ENCODE measurements around the gene PFN3.

PFN3 gene

GRCh38 chr5:177399997-177400868 lies at the start of gene PFN3:
PFN3 (minus strand) TSS chr5:177400661; CDS start chr5:177400576, 85 bp downstream.
- Mint-ChIP-seq H3K27ac (no peak within 1 kb of the TSS), H3K4me3 (no peak within 1 kb of the TSS), H3K9me3 (no peaks in the 10 kb centered on the region), H3K4me1 (ENCODE audit: low read depth) (peaks cover 23% of the 10 kb centered on the region), H3K36me3 (ENCODE audit: low read depth) (no peaks in the 10 kb centered on the region), H3K27me3 (peaks cover 27% of the 10 kb centered on the region)

GRCh38 chr5:177449140-177450061 lies 48.9 kb upstream of the PFN3 start:
- no peaks in the 10 kb centered on the region for H3K27me3 Mint-ChIP-seq
- H3K36me3 Mint-ChIP-seq (ENCODE audit: low read depth): no peaks in the 10 kb centered on the region
- H3K4me1 Mint-ChIP-seq (ENCODE audit: low read depth): peaks cover 52% of the 10 kb centered on the region
- no peak overlapping the region for H3K27ac Mint-ChIP-seq
- no peaks in the 10 kb centered on the region for H3K9me3 Mint-ChIP-seq
- no peak overlapping the region for H3K4me3 Mint-ChIP-seq

- Mint-ChIP-seq H3K4me1 (ENCODE audit: low read depth) (peaks cover 53% of the 10 kb centered on the region), H3K27me3 (no peaks in the 10 kb centered on the region), H3K4me3 (peak overlapping the region; percentile 75), H3K9me3 (no peaks in the 10 kb centered on the region), H3K36me3 (ENCODE audit: low read depth) (no peaks in the 10 kb centered on the region), H3K27ac (peak overlapping the region; percentile 84)
Measured at GRCh38 chr5:177448244-177448950, 47.9 kb upstream of the PFN3 start.

DNA sequence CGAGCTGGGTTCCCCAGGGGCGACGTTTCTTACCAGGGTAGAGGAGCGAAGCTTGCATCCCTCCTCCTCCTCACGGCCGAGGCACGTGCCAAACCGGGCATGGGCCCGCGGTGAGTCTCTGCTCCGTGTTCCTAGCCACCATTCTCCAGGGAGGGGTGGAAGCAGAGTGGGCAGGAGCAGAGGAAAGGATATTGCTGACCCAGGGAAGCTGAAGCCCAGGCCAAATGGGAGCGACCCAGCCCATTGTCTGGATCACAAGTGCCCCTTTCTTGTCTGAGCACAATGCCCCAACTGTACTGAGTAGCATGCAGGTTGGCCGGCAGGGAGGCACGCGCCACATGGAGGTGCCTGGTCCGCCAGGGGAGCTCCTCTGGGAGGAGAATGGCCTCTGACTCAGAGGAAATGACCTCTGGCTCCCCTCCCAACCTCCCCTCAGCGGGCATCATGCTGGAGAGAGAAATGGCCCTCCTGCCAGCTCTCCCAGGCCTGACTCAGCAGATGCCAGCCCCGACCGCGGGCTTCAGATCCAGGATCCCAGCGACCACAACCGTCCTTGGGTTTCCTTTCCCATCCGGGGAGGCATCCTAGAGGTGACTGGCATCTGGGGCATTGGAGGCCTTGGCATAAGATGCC lies 47.3 kb upstream of the PFN3 start:
- peak overlapping the region; percentile 75 for H3K4me3 Mint-ChIP-seq
- no peaks in the 10 kb centered on the region for H3K36me3 Mint-ChIP-seq (ENCODE audit: low read depth)
- no peaks in the 10 kb centered on the region for H3K9me3 Mint-ChIP-seq
- peaks cover 46% of the 10 kb centered on the region for H3K4me1 Mint-ChIP-seq (ENCODE audit: low read depth)
- H3K27me3 Mint-ChIP-seq: no peaks in the 10 kb centered on the region
- H3K27ac Mint-ChIP-seq: peak overlapping the region; percentile 77

GRCh38 chr5:177447066-177447610 lies 46.7 kb upstream of the PFN3 start:
- H3K9me3 Mint-ChIP-seq: no peaks in the 10 kb centered on the region
- H3K36me3 Mint-ChIP-seq (ENCODE audit: low read depth): peaks cover 5% of the 10 kb centered on the region
- H3K27me3 Mint-ChIP-seq: no peaks in the 10 kb centered on the region
- H3K27ac Mint-ChIP-seq: no peak overlapping the region
- peak overlapping the region; percentile 75 for H3K4me3 Mint-ChIP-seq
- peaks cover 44% of the 10 kb centered on the region for H3K4me1 Mint-ChIP-seq (ENCODE audit: low read depth)

- Mint-ChIP-seq H3K27me3 (no peaks in the 10 kb centered on the region), H3K36me3 (ENCODE audit: low read depth) (peaks cover 6% of the 10 kb centered on the region), H3K27ac (peak within 1 kb of the TSS; percentile 77), H3K4me1 (ENCODE audit: low read depth) (peaks cover 40% of the 10 kb centered on the region), H3K4me3 (peak within 1 kb of the TSS; percentile 75), H3K9me3 (no peaks in the 10 kb centered on the region)
Measured at GRCh38 chr5:177446200-177447065, 46.0 kb upstream of the PFN3 start, which contains the start of gene PRR7. PRR7 (plus strand) TSS chr5:177446814; CDS start chr5:177455068, 8,254 bp downstream.

DNA sequence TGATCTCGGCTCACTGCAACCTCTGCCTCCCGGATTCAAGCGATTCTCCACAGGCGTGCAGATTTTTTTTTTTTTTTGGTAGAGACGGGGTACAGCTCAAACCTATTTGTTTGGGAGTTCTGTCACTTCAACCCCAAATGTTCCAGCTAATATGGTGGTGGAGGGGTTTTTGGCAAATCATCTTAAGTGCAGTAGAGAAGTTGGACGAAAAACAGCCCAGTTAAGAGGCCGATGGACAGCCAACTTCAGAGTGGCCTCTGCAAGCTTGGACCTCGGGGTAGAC lies 45.4 kb upstream of the PFN3 start:
- Mint-ChIP-seq H3K4me1 (ENCODE audit: low read depth) (peaks cover 44% of the 10 kb centered on the region), H3K4me3 (peak overlapping the region; percentile 75)

DNA sequence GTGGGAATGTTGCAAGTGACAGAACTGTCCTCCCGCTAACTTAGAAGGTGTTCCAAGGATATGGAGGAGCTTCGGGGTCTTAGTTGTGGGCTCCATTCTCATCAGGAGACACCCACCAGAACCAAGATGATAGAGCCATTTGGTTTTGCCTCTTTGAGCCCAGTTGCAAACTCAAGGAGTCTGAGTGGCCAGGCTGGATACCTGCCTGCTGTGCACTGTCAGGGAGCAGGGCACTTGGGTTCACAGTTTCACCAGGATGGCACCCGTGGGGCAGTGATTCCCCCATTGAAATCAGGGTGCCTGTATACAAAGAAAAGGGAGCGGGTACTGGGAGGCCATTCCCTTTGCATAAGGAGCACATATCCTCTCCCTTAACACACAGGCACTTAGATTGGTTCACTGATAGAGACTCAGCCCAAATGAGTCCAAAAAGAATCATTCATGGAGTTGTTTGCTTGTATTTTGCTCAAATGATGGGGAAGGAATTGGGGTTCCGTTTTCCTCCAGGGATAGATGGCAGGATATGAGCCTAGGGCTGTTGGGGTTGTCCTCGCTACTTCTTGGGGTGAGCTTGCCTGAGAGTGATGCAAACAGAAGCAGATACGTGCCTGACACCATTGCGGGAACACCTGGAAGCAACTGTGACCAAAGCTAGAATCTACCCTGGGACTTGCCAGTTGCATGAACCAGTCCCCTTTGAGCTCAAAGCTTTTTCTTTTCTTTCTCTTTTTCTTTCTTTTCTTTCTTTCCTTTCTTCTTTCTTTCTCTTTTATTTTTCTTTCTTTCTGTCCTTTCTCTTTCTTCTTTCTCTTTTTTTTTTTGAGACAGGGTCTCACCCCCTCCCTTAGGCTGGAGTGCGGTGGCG lies 44.8 kb upstream of the PFN3 start:
- Mint-ChIP-seq H3K4me1 (ENCODE audit: low read depth) (peaks cover 48% of the 10 kb centered on the region), H3K27ac (peak overlapping the region; percentile 68), H3K4me3 (peak overlapping the region; percentile 75), H3K36me3 (ENCODE audit: low read depth) (peaks cover 6% of the 10 kb centered on the region), H3K27me3 (no peaks in the 10 kb centered on the region), H3K9me3 (no peaks in the 10 kb centered on the region)

More for the DNA sequence above, 45.4 kb upstream of the PFN3 start:
- Mint-ChIP-seq H3K9me3 (no peaks in the 10 kb centered on the region), H3K27me3 (no peaks in the 10 kb centered on the region), H3K27ac (peak overlapping the region; percentile 68), H3K36me3 (ENCODE audit: low read depth) (peaks cover 6% of the 10 kb centered on the region)

GRCh38 chr5:177444106-177445051 lies 43.9 kb upstream of the PFN3 start:
- Mint-ChIP-seq H3K27ac (peak overlapping the region; percentile 68), H3K4me1 (ENCODE audit: low read depth) (peaks cover 57% of the 10 kb centered on the region), H3K36me3 (ENCODE audit: low read depth) (peaks cover 13% of the 10 kb centered on the region), H3K4me3 (peak overlapping the region; percentile 75), H3K9me3 (no peaks in the 10 kb centered on the region), H3K27me3 (no peaks in the 10 kb centered on the region)

DNA sequence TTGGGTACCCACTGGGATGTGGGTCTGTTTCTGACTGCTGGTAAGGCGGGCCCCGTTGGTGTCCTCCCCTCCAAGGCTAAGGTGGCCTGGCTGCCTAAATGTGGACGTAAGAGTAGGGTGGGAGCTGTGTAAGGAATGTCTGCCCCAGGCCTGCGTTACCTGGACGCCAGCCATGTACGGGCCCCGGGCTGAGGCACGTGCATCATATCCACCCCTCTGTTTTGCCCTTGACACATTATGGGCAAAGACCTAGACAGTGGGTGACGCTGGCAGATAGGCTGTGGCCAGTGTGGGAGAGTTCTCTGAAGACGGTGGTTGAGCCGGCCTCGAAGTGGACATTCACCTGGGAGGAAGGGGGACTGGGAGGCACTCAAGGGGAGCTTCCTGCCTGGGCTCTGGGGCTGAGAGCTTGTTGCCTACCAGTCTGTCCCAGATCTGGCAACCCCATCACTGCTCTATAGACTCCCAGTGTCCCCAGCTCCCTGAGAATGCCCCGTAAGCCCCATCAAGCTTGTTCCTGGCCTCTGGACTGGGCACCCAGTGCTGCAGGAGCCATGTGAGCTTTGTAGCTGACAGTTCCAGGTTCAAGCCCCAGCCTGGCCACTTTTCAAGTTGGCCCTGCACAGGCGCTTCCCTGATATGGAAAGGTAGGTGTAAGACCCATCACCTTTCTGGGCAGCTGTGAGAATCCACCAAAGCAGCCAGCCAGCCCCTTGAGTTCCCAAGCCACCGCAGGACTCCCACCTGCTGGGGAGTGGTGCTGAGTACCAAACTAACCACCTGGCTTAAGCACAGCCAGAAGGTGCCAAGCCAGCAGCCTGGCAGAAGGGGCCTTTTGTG lies 42.9 kb upstream of the PFN3 start:
- Mint-ChIP-seq H3K4me1 (ENCODE audit: low read depth) (peaks cover 57% of the 10 kb centered on the region), H3K36me3 (ENCODE audit: low read depth) (peaks cover 21% of the 10 kb centered on the region), H3K27me3 (no peaks in the 10 kb centered on the region), H3K27ac (no peak overlapping the region), H3K4me3 (no peak overlapping the region), H3K9me3 (no peaks in the 10 kb centered on the region)

DNA sequence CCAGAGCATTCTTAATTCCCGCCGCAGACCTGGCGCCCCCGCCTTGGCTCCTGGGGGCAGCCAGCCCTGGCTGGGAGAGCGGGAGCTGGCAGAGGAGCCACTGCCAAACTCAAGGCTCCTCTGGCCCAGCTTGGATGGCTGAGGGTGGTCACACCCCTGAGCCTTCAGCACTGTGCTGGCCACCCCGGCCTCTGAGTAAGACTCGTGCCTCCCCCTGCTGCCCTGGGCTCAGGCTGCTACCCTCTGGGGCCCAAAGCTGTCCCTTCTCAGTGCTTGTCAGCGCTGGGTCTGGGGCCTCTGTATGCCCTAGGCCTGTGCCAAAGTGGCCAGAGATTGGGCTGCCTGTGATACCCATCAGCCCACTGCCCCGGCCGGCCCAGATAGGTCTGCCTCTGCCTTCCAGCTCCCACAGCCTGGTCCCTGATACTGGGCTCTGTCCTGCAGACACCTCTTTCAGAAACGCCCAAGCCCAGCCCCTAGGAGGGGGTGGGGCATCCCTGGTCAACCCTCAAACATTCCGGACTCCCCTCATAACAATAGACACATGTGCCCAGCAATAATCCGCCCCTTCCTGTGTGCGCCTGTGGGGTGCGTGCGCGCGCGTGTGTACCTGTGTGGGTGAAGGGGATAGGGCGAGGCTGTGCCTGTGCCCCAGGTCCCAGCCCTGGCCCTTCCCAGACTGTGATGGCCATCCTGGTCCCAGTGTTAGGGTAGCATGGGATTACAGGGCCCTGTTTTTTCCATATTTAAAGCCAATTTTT lies 41.8 kb upstream of the PFN3 start:
- peaks cover 54% of the 10 kb centered on the region for H3K4me1 Mint-ChIP-seq (ENCODE audit: low read depth)
- H3K4me3 Mint-ChIP-seq: no peak overlapping the region
- no peak overlapping the region for H3K27ac Mint-ChIP-seq
- no peaks in the 10 kb centered on the region for H3K27me3 Mint-ChIP-seq
- no peaks in the 10 kb centered on the region for H3K9me3 Mint-ChIP-seq
- peaks cover 32% of the 10 kb centered on the region for H3K36me3 Mint-ChIP-seq (ENCODE audit: low read depth)

All from stimulated activated naive CD8-positive, alpha-beta T cell treated with anti-CD3 and anti-CD28 coated beads, Interleukin-15, Interleukin-2, amounts not matched to agents 100 ng/mL and 50 ng/mL, for 24 hours (primary cell).